AG10803 (cell line): ENCODE data around the gene PLEKHA1.
A peak's percentile ranks its signal among the peaks of the same experiment; 100 is the strongest.

ENCODE experiments used
- DNase-seq: peaks from one replicate; pipeline ENCODE4 v3.0.0; 2010; ENCODE audit warnings: low read depth
- H3K4me3 ChIP-seq: 2 replicates; pipeline ENCODE4 v1.5.1; 2011; ENCODE audit warnings: mild to moderate bottlenecking, low read length, control low read depth
- TF ChIP-seq, protein P1 (sequence below): conservative IDR thresholded peaks from 2 replicates; pipeline ENCODE4 v1.5.1; 2011; ENCODE audit warnings: mild to moderate bottlenecking, low read length, control low read depth, inconsistent platforms

The PLEKHA1 gene

DNA sequence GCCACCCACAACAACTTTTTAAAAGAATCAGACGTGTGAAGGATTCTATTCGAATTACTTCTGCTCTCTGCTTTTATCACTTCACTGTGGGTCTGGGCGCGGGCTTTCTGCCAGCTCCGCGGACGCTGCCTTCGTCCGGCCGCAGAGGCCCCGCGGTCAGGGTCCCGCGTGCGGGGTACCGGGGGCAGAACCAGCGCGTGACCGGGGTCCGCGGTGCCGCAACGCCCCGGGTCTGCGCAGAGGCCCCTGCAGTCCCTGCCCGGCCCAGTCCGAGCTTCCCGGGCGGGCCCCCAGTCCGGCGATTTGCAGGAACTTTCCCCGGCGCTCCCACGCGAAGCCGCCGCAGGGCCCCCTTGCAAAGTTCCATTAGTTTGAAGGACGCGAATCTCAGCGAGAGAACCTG, 86.4 kb downstream of the PLEKHA1 start:
- DNase-seq: no peak
- TF ChIP-seq, protein P1, sequence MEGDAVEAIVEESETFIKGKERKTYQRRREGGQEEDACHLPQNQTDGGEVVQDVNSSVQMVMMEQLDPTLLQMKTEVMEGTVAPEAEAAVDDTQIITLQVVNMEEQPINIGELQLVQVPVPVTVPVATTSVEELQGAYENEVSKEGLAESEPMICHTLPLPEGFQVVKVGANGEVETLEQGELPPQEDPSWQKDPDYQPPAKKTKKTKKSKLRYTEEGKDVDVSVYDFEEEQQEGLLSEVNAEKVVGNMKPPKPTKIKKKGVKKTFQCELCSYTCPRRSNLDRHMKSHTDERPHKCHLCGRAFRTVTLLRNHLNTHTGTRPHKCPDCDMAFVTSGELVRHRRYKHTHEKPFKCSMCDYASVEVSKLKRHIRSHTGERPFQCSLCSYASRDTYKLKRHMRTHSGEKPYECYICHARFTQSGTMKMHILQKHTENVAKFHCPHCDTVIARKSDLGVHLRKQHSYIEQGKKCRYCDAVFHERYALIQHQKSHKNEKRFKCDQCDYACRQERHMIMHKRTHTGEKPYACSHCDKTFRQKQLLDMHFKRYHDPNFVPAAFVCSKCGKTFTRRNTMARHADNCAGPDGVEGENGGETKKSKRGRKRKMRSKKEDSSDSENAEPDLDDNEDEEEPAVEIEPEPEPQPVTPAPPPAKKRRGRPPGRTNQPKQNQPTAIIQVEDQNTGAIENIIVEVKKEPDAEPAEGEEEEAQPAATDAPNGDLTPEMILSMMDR: no peak
- peak overlapping the region; percentile 61 for H3K4me3 ChIP-seq

DNA sequence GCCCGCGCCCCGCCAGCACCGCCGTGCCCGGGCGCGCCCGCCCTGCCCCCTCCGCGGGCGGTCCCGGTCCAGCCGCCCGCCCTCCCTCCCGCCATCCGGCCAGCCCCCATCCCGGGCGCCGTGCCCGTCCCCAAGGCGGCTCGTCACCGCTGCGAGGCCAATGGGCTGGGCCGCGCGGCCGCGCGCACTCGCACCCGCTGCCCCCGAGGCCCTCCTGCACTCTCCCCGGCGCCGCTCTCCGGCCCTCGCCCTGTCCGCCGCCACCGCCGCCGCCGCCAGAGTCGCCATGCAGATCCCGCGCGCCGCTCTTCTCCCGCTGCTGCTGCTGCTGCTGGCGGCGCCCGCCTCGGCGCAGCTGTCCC, 86.8 kb downstream of the PLEKHA1 start, which contains the start of gene HTRA1:
TSS of gene HTRA1 (plus strand) at position 187 of the 362 bp plus-strand sequence. CDS start at position 287, 100 bp downstream.
- TF ChIP-seq, protein P1: no peak
- peak within 1 kb of the TSS; percentile 80 for H3K4me3 ChIP-seq
- peak; percentile 73 for DNase-seq

DNA sequence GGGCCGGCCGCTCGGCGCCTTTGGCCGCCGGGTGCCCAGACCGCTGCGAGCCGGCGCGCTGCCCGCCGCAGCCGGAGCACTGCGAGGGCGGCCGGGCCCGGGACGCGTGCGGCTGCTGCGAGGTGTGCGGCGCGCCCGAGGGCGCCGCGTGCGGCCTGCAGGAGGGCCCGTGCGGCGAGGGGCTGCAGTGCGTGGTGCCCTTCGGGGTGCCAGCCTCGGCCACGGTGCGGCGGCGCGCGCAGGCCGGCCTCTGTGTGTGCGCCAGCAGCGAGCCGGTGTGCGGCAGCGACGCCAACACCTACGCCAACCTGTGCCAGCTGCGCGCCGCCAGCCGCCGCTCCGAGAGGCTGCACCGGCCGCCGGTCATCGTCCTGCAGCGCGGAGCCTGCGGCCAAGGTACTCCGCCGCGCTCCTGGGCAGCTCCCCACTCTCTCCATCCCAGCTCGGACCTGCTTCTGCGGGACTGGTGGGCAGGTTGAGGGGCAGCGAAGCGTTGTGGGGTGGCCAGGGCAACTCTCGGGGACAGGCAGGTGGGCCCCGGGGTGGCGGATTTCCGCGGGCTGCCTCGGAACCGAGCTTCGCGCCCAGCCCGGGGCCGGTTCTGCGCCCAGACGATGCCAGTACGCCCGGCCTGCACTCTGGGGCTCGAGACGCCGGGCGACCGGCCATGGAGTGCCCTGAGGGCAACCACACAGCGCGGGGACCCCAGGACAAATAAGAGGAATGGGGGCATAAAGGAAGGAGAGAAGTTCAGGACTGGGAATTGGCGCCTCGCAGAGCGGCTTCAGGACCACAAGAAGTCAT, 87.4 kb downstream of the PLEKHA1 start:
- H3K4me3 ChIP-seq: peak overlapping the region; percentile 80
- TF ChIP-seq, protein P1: no peak
- no peak for DNase-seq

DNA sequence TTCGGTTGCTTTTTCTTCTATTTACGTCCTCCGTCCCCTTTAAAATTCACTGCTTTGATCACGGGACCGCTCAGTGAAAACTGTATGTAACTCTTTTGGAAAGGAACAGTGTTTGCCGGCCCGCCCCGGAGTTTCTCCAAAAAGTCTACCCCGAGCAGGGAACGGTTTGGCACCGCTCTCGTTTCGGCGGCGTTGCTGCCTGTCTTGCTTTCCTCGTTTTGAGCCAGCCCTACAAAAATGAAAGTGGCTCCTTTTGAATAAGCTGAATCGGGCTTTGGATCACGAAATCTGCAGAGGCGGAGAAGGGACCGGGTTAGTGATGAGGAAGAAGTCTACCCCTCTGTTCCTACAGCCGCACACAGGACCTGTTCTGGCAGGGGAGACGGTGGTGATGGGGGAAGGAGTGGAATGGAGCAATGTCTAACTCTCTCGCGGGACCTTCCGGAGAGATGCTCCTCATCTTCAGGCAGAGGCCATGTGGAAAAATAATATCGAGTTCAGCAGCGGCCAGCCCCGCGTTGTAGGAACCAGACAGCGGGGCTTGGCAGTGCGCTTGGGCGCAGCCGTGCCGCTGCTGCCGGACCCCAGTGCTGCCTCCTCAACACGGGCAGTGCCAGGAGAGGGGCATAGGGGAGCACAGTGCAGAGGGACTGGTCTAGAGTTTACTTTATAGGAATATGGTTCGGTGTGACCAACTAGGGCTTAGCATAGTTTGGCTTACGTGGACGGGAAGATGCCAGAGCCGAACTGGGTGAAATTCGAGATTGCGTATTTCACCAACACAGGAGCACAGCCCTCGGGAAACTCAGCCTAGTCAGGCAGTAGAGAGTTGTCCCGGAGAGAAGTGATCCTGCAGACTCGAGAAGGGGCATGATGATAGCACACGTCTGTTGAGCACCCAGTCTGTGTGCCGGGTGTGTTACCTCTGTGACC, 88.3 kb downstream of the PLEKHA1 start:
- DNase-seq: peak; percentile 53
- TF ChIP-seq, protein P1: no peak
- H3K4me3 ChIP-seq: peak overlapping the region; percentile 80

DNA sequence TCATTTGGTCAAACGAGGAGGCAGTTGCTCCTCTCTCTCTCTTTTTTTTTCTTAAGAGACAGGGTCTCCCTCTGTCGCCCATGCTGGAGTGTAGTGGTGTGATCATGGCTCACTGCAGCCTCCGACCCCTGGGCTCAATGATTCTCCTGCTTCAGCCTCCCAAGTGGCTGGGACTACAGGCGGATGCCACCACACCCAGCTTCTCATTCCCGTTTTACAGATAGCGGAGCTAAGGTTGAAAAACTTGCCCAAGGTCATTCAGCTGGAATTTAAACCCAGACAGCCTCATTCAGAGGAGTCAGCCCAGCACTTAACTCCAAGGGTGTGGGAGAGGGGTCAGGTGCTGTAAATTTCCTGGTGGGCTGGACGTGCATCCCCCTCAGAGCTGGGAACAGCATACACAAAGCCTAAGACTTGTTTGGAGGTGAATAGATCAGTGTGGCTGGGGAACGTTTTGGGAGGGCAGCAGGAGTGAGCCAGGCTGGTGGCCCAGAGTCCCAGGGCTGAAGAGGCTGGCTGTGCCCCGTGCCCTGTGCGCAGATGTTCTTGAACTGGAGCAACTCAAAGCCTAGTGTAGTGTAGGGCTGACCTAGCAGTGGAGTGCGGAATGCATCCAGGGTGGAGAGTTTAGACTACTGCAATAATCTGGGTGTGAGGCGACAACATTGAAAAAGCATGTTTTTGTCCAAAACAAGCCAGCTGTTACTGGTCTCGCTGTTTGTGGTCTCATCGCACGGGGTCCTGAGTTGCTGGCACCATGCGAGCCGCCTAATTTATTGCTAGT, 89.2 kb downstream of the PLEKHA1 start:
- DNase-seq: no peak
- H3K4me3 ChIP-seq: peak overlapping the region; percentile 80
- TF ChIP-seq, protein P1: no peak

DNA sequence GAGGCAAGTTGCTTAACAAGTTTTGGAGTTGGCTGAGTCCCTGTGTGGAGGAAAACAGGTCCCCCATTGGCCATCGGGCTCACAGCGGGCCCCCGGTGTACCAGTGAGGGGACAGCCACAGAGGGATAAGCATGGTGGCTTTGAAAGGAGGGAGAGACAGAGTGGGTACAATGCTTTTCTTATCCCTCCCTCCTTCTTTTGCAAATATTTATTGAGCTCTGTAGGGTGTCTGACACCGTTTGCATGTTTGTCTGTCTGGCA, 89.7 kb downstream of the PLEKHA1 start:
- H3K4me3 ChIP-seq: peak overlapping the region; percentile 80

More for the DNA sequence above, 89.7 kb downstream of the PLEKHA1 start:
- TF ChIP-seq, protein P1: no peak
- DNase-seq: no peak
